Transverse colon (tissue), 3 donors: ENCODE measurements around the gene FXN.
A peak's percentile ranks its signal among the peaks of the same experiment; 100 is the strongest.

Experiments used
- CTCF ChIP-seq, 5 experiments: fragments of 200-600 bp in 3 of 5; fragments of 450-650 bp in 2 of 5; sonication (generic) in 3 of 5; IDR thresholded peaks; 1 replicate in 2 of 5; 2 replicates in 3 of 5; pipeline ENCODE4 v1.5.1; 2016 to 2017; ENCODE audit warnings: antibody characterized with exemption in 5 of 5, inconsistent platforms in 3 of 5, mild to moderate bottlenecking in 2 of 5, moderate library complexity in 1 of 5
- POLR2A ChIP-seq: fragments of 450-650 bp; IDR thresholded peaks from one replicate; pipeline ENCODE4 v1.6.1; 2016; ENCODE audit warnings: antibody characterized with exemption, mild to moderate bottlenecking, moderate library complexity

GRCh38 chr9:69121155-69122081 is 85.9 kb downstream of the FXN start:
- TF ChIP-seq POLR2A (peak; percentile 6), CTCF (IDR thresholded peaks at IDR 0.05) (no peak)
